Right lobe of liver (tissue), 4 donors: ENCODE measurements around the gene HMOX2.

ENCODE experiments used
- POLR2A ChIP-seq: fragments of 450-650 bp; IDR thresholded peaks from one replicate; pipeline ENCODE4 v1.6.1; 2017; ENCODE audit warnings: antibody characterized with exemption, mild to moderate bottlenecking
- TF ChIP-seq, protein P1 (sequence below), 4 donors: fragments of 200-600 bp in 3 of 4; fragments of 450-650 bp in 1 of 4; IDR thresholded peaks; one replicate each; pipeline versions ENCODE4 v1.5.1 to v1.8.0; 2016 to 2022; ENCODE audit warnings: antibody characterized with exemption in 4 of 4, mild to moderate bottlenecking in 2 of 4
- donor health status: DM: no; HTN: no; CAD: no.
- donor health status: DM: no; HTN: no; CAD: no.
- donor health status: DM: no; HTN: yes; CAD: no.

DNA sequence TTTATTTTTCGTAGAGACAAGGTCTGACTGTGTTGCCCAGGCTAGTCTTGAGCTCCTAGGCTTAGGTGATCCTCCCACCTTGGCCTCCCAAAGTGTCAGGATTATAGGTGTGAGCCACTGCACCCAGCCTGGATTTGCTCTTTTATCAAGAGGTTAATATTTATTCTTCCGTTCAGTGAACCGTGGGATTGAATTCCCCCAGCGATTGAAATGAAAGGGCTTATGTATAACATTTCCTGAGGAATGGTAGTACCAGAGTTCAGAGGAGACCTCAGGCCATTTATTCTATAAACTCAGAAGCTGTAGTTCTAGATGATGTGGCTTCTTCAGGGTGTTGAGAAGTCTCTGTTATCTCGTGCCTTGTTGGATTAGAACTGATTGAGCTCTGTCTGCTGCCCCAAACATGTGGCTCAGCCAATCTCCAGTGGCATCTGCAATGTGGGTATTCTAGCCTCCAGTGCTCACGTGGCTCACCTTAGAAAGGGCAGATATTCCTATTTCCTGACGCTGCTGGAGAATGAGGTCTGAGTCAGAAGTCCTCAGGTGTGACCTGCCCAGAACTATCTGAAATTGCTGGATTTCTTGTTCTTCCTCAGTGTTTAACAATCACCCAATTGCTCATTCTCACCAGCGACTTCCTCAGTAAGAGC is 22.5 kb downstream of the HMOX2 start:
- TF ChIP-seq, protein P1, sequence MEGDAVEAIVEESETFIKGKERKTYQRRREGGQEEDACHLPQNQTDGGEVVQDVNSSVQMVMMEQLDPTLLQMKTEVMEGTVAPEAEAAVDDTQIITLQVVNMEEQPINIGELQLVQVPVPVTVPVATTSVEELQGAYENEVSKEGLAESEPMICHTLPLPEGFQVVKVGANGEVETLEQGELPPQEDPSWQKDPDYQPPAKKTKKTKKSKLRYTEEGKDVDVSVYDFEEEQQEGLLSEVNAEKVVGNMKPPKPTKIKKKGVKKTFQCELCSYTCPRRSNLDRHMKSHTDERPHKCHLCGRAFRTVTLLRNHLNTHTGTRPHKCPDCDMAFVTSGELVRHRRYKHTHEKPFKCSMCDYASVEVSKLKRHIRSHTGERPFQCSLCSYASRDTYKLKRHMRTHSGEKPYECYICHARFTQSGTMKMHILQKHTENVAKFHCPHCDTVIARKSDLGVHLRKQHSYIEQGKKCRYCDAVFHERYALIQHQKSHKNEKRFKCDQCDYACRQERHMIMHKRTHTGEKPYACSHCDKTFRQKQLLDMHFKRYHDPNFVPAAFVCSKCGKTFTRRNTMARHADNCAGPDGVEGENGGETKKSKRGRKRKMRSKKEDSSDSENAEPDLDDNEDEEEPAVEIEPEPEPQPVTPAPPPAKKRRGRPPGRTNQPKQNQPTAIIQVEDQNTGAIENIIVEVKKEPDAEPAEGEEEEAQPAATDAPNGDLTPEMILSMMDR (IDR thresholded peaks at IDR 0.05), result no peak
- TF ChIP-seq POLR2A, result no peak
